ENCODE measurements around the gene ST14.

The ST14 gene

GRCh38 chr11:130114726-130115125 lies 44.9 kb upstream of the ST14 start:
- TF ChIP-seq, protein P1, sequence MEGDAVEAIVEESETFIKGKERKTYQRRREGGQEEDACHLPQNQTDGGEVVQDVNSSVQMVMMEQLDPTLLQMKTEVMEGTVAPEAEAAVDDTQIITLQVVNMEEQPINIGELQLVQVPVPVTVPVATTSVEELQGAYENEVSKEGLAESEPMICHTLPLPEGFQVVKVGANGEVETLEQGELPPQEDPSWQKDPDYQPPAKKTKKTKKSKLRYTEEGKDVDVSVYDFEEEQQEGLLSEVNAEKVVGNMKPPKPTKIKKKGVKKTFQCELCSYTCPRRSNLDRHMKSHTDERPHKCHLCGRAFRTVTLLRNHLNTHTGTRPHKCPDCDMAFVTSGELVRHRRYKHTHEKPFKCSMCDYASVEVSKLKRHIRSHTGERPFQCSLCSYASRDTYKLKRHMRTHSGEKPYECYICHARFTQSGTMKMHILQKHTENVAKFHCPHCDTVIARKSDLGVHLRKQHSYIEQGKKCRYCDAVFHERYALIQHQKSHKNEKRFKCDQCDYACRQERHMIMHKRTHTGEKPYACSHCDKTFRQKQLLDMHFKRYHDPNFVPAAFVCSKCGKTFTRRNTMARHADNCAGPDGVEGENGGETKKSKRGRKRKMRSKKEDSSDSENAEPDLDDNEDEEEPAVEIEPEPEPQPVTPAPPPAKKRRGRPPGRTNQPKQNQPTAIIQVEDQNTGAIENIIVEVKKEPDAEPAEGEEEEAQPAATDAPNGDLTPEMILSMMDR (IDR thresholded peaks at IDR 0.05): no peak
- peaks cover 10 to 38% (median 23%) of the 10 kb centered on the region in 3 donors for H3K36me3 ChIP-seq
- no peak overlapping the region for H3K4me3 ChIP-seq
- peaks cover 0 to 10% (median 0%) of the 10 kb centered on the region in 4 donors for H3K4me1 ChIP-seq
- H3K27ac ChIP-seq: no peak overlapping the region
- H3K27me3 ChIP-seq: no peaks in the 10 kb centered on the region
- DNase-seq: no peak
- H3K9me3 ChIP-seq: no peaks in the 10 kb centered on the region
- intact Hi-C loops (cut with DNase I; ENCODE audit: low total_unique reads): no loop called here

DNA sequence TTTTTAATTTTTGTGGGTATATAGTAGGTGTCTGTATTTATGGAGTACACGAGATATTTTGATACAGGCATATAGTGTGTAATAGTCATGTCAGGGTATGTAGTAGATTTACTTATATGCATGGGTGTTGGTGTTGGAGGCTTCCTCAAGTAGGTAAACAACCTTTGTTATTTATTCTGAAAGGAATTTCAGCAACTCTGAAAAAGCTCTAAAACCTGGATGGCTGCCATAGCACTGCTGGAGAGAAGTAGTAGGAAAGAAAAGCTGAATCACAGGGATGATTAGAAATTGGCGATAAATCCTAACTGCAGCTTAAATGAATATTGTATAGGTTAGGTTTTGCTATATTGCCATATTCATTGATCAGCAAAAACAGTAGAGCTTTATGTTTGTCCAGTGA lies 44.4 kb upstream of the ST14 start:
- DNase-seq: no peak
- TF ChIP-seq, protein P1 (IDR thresholded peaks at IDR 0.05): no peak

GRCh38 chr11:130118165-130118564 lies 41.4 kb upstream of the ST14 start:
- TF ChIP-seq, protein P1 (IDR thresholded peaks at IDR 0.05): no peak
- no peak for DNase-seq
- Histone ChIP-seq H3K4me3 (no peak overlapping the region), H3K27me3 (no peaks in the 10 kb centered on the region), H3K9me3 (no peaks in the 10 kb centered on the region), H3K4me1 (peaks cover 0 to 25% (median 0%) of the 10 kb centered on the region in 4 donors), H3K27ac (no peak overlapping the region), H3K36me3 (peaks cover 10 to 16% (median 11%) of the 10 kb centered on the region in 3 donors)
- intact Hi-C loops (cut with DNase I; ENCODE audit: low total_unique reads): no loop called here

More for the DNA sequence above, 44.4 kb upstream of the ST14 start:
- H3K36me3 ChIP-seq: peaks cover 10 to 33% (median 19%) of the 10 kb centered on the region in 3 donors
- no peaks in the 10 kb centered on the region for H3K27me3 ChIP-seq
- H3K27ac ChIP-seq: no peak overlapping the region
- H3K4me3 ChIP-seq: no peak overlapping the region
- no peaks in the 10 kb centered on the region for H3K9me3 ChIP-seq
- intact Hi-C loops (cut with DNase I; ENCODE audit: low total_unique reads): no loop called here
- peaks cover 0 to 10% (median 0%) of the 10 kb centered on the region in 4 donors for H3K4me1 ChIP-seq

DNA sequence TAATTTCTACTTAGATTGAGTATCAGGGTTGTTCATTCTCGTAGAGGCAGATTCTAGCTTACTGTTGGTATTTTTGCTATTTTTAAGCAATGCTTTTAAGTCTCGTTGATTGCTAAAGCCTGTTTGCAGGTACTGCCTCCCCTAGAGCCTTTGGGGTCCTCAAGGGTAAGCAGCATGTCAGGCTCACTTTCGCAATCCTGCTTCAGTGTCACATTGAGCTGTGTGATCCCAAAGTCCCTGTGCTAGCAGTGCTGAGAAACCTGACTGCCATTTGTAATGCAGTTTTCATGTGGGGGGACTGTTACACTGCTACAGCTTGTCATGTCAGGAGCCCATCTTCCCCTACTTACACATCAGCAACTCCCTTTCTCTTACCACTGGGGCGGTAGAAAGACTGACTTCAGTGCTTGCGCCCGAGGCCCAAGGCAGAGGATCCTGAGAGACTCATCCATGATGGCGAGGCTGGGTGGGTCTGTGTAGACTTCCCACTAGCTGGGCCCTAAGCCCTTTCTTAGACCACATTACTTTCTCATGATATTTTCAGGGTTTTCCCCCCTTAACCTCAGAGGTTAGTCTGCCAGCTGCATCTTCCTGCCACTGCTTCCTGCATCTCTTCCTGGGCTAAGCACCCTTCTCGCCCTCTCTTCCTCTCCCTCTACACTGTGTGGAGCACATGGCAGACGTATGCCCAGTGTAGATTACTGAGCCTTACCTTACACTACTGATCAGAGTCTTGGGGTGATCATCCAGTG lies 40.8 kb upstream of the ST14 start:
- TF ChIP-seq, protein P1 (IDR thresholded peaks at IDR 0.05): no peak
- Histone ChIP-seq H3K4me3 (no peak overlapping the region), H3K9me3 (no peaks in the 10 kb centered on the region), H3K27ac (no peak overlapping the region), H3K27me3 (no peaks in the 10 kb centered on the region), H3K36me3 (peaks cover 16 to 22% (median 17%) of the 10 kb centered on the region in 3 donors), H3K4me1 (peaks cover 0 to 30% (median 4%) of the 10 kb centered on the region in 4 donors)
- DNase-seq: no peak
- intact Hi-C loops (cut with DNase I; ENCODE audit: low total_unique reads): no loop called here

DNA sequence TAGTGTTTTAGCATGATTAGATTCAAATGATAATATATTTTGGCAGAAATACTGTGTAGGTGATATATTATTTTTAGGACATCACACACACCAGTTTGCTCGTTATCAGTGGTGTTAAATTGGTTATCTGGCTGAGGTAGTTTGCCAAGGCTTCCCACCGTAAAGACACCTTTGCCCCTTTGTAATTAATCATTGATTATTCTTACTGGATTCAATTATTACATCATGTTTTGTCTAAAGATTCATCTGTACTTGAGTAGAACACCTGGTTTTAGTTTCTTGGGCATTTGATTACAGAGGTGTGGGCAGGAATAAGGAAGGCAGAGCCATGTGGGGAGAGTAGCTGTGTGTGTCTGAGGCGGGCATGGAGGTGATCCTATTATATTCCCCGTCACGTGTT lies 39.5 kb upstream of the ST14 start:
- Histone ChIP-seq H3K9me3 (no peaks in the 10 kb centered on the region), H3K4me3 (no peak overlapping the region), H3K4me1 (peaks cover 0 to 39% (median 15%) of the 10 kb centered on the region in 4 donors), H3K27ac (no peak overlapping the region), H3K27me3 (no peaks in the 10 kb centered on the region), H3K36me3 (peaks cover 16 to 27% (median 17%) of the 10 kb centered on the region in 3 donors)
- DNase-seq: no peak
- intact Hi-C loops (cut with DNase I; ENCODE audit: low total_unique reads): loop anchor here (5.0 kb wide), 1 partner anchor 118 kb away; the partner anchor contains the start of gene PRDM10
- TF ChIP-seq, protein P1 (IDR thresholded peaks at IDR 0.05): no peak
